ENCODE data around the gene CDC27.
"Not testable (repeated sequence)": the region's sequence is repeated elsewhere in the genome, so short reads cannot be mapped to it uniquely, and the experiment has no call there.

Gene CDC27

GRCh38 chr17:47225436-47225858, 36.4 kb upstream of the CDC27 start:
- TF ChIP-seq CTCF (IDR thresholded peaks at IDR 0.05; ENCODE audit: control insufficient read depth, extremely low read depth, insufficient read depth) = no peak
- no peak overlapping the region for H3K4me3 ChIP-seq (ENCODE audit: low read depth, low read length)
- DNase-seq (ENCODE audit: low read depth) = no peak

- no peak for DNase-seq (ENCODE audit: low read depth)
- no peak overlapping the region for H3K4me3 ChIP-seq (ENCODE audit: low read depth, low read length)
- TF ChIP-seq CTCF (IDR thresholded peaks at IDR 0.05; ENCODE audit: control insufficient read depth, extremely low read depth, insufficient read depth) = no peak
Measured at GRCh38 chr17:47224966-47225365, 35.9 kb upstream of the CDC27 start.

GRCh38 chr17:47224077-47224476, 35.0 kb upstream of the CDC27 start:
- not testable (repeated sequence) for DNase-seq (ENCODE audit: low read depth); H3K4me3 ChIP-seq (ENCODE audit: low read depth, low read length)

- no peak for DNase-seq (ENCODE audit: low read depth)
- no peak overlapping the region for H3K4me3 ChIP-seq (ENCODE audit: low read depth, low read length)
- no peak for TF ChIP-seq CTCF (IDR thresholded peaks at IDR 0.05; ENCODE audit: control insufficient read depth, extremely low read depth, insufficient read depth)
Measured at GRCh38 chr17:47223460-47223859, 34.4 kb upstream of the CDC27 start.

GRCh38 chr17:47223007-47223406, 33.9 kb upstream of the CDC27 start:
- TF ChIP-seq CTCF (IDR thresholded peaks at IDR 0.05; ENCODE audit: control insufficient read depth, extremely low read depth, insufficient read depth) = no peak
- H3K4me3 ChIP-seq (ENCODE audit: low read depth, low read length) = no peak overlapping the region
- no peak for DNase-seq (ENCODE audit: low read depth)

- no peak for DNase-seq (ENCODE audit: low read depth)
- H3K4me3 ChIP-seq (ENCODE audit: low read depth, low read length) = no peak overlapping the region
- no peak for TF ChIP-seq CTCF (IDR thresholded peaks at IDR 0.05; ENCODE audit: control insufficient read depth, extremely low read depth, insufficient read depth)
Measured at GRCh38 chr17:47222047-47222446, 33.0 kb upstream of the CDC27 start.

- no peak for TF ChIP-seq CTCF (IDR thresholded peaks at IDR 0.05; ENCODE audit: control insufficient read depth, extremely low read depth, insufficient read depth)
- DNase-seq (ENCODE audit: low read depth) = no peak
- no peak overlapping the region for H3K4me3 ChIP-seq (ENCODE audit: low read depth, low read length)
Measured at GRCh38 chr17:47221154-47221553, 32.1 kb upstream of the CDC27 start.
